Stomach (tissue), 9 donors: Measurements from ENCODE around the gene RBM39. TPM values are rescaled to one million over a fixed set of nuclear protein-coding genes. Genes with fewer than 3 reads are reported as not detected.

Experiments used
- DNase-seq, 2 donors: peaks; one replicate each; pipeline versions ENCODE4 v3.0.0 to v3.0.0-alpha.2; 2013 to 2019
- H3K27ac ChIP-seq, 5 donors: fragments of 200-600 bp in 4 of 5; sonication (generic) in 4 of 5; one replicate each; pipeline ENCODE4 v1.5.1; 2013 to 2019; ENCODE audit warnings: mild to moderate bottlenecking in 1 of 5, moderate library complexity in 1 of 5
- H3K27me3 ChIP-seq, 3 donors: fragments of 200-600 bp; sonication (generic); one replicate each; pipeline ENCODE4 v1.5.1; 2017 to 2019; ENCODE audit warnings: mixed run types in 1 of 3
- H3K36me3 ChIP-seq, 4 donors: fragments of 200-600 bp; sonication (generic); 1 replicate in 3 of 4; 2 replicates in 1 of 4; pipeline ENCODE4 v1.5.1; 2016 to 2019
- H3K4me1 ChIP-seq, 4 donors: fragments of 200-600 bp; sonication (generic); one replicate each; pipeline ENCODE4 v1.5.1; 2016 to 2019
- H3K4me3 ChIP-seq, 4 donors: fragments of 200-600 bp; sonication (generic) in 3 of 4; one replicate each; pipeline ENCODE4 v1.5.1; 2016 to 2019; ENCODE audit warnings: mild to moderate bottlenecking in 1 of 4
- H3K9me3 ChIP-seq, 4 donors: fragments of 200-600 bp; sonication (generic); one replicate each; pipeline ENCODE4 v1.5.1; 2016 to 2019
- EP300 ChIP-seq: sonication (generic); formaldehyde crosslinking; IDR thresholded peaks from one replicate; pipeline ENCODE4 v1.6.1; 2017; ENCODE audit warnings: antibody characterized with exemption
- POLR2A ChIP-seq, 4 donors: fragments of 450-650 bp; IDR thresholded peaks; one replicate each; pipeline ENCODE4 v1.6.1; 2016; ENCODE audit warnings: antibody characterized with exemption in 4 of 4, control low read depth in 2 of 4, mild to moderate bottlenecking in 1 of 4, moderate library complexity in 1 of 4
- POLR2AphosphoS5 ChIP-seq, 3 donors: sonication (generic); formaldehyde crosslinking; IDR thresholded peaks; one replicate each; pipeline ENCODE4 v1.6.1; 2016; ENCODE audit warnings: antibody characterized with exemption in 3 of 3
- WGBS, 5 donors: extraction: QIAGEN DNeasy Blood & Tissue Kit in 3 of 5; methylation state at CpG; one replicate each; pipeline versions ENCODE4 v1.1.5 to v1.1.7; 2013 to 2018; 5-methylcytosine and 5-hydroxymethylcytosine counted together
- intact Hi-C: fragments of 100-400 bp; cut with DNase I; formaldehyde crosslinking; loops from one replicate; pipeline ENCODE4 v1.15.1; 2023; ENCODE audit warnings: low total_unique reads
- polyA plus RNA-seq, 3 donors: library from polyadenylated mRNA; stranded (reverse); fragments of 200-250 nt; gene quantifications; one replicate each; pipeline ENCODE4 v1.2.3, GENCODE V29; 2013
- total RNA-seq, 5 donors: library from RNA; depleted of rRNA; stranded (reverse); fragments of >200 nt; gene quantifications; one replicate each; pipeline versions ENCODE4 v1.1.0 to v1.2.3, GENCODE V29; 2014 to 2016
- TF ChIP-seq, protein P1 (sequence below), 7 experiments: fragments of 450-650 bp in 4 of 7; fragments of 200-600 bp in 3 of 7; sonication (generic) in 3 of 7; IDR thresholded peaks; one replicate each; pipeline ENCODE4 v1.5.1; 2016 to 2019; ENCODE audit warnings: antibody characterized with exemption in 7 of 7, control low read depth in 2 of 7, mild to moderate bottlenecking in 1 of 7
- donor health status: healthy with polysubstance abuse.
- donor health status: Bipolar disorder and iron deficiency.
- donor health status: healthy.

Gene RBM39
- total and polyA plus RNA-seq, 8 donors, result 93.3 to 770 (median 396) TPM

DNA sequence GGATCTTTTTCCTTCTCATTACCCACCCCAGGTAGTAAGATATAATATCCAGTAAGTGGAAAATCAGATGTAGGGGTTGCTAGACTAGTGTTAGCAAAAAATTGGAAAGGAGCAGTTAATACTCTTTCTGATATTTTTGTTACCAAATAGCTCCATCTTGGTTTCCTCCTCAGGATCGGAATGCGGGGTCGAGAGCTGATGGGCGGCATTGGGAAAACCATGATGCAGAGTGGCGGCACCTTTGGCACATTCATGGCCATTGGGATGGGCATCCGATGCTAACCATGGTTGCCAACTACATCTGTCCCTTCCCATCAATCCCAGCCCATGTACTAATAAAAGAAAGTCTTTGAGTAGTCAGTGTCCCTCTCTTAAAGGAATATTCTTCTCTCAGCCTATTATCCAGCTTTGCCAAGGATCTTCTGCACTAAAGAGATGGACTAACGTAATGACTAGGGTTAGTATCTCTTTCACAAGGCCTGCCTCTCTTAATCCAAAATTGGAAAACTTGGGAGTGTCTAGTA lies 41.4 kb downstream of the RBM39 start:
- no peaks in the 10 kb centered on the region for H3K27me3 ChIP-seq
- peaks cover 22 to 65% (median 44%) of the 10 kb centered on the region in 4 donors for H3K4me1 ChIP-seq
- peaks cover 31 to 59% (median 55%) of the 10 kb centered on the region in 4 donors for H3K36me3 ChIP-seq
- DNase-seq, result peak in 1 of 2 donors; percentile 18
- intact Hi-C loops, result no loop called here
- H3K4me3 ChIP-seq, result peak overlapping the region in 1 of 4 donors; percentile 85
- H3K9me3 ChIP-seq, result no peaks in the 10 kb centered on the region
- no peak for TF ChIP-seq POLR2AphosphoS5 (IDR thresholded peaks at IDR 0.05)
- no peak for TF ChIP-seq POLR2A (IDR thresholded peaks at IDR 0.05)
- TF ChIP-seq, protein P1, sequence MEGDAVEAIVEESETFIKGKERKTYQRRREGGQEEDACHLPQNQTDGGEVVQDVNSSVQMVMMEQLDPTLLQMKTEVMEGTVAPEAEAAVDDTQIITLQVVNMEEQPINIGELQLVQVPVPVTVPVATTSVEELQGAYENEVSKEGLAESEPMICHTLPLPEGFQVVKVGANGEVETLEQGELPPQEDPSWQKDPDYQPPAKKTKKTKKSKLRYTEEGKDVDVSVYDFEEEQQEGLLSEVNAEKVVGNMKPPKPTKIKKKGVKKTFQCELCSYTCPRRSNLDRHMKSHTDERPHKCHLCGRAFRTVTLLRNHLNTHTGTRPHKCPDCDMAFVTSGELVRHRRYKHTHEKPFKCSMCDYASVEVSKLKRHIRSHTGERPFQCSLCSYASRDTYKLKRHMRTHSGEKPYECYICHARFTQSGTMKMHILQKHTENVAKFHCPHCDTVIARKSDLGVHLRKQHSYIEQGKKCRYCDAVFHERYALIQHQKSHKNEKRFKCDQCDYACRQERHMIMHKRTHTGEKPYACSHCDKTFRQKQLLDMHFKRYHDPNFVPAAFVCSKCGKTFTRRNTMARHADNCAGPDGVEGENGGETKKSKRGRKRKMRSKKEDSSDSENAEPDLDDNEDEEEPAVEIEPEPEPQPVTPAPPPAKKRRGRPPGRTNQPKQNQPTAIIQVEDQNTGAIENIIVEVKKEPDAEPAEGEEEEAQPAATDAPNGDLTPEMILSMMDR (IDR thresholded peaks at IDR 0.05), result no peak
- no peak for TF ChIP-seq EP300
- 91 to 95% (median 93%) methylated on average over 7 of the region's 7 CpGs for WGBS, 5 donors
- H3K27ac ChIP-seq, result peak overlapping the region in 3 of 5 donors; percentile 91 to 94 (median 92)

DNA sequence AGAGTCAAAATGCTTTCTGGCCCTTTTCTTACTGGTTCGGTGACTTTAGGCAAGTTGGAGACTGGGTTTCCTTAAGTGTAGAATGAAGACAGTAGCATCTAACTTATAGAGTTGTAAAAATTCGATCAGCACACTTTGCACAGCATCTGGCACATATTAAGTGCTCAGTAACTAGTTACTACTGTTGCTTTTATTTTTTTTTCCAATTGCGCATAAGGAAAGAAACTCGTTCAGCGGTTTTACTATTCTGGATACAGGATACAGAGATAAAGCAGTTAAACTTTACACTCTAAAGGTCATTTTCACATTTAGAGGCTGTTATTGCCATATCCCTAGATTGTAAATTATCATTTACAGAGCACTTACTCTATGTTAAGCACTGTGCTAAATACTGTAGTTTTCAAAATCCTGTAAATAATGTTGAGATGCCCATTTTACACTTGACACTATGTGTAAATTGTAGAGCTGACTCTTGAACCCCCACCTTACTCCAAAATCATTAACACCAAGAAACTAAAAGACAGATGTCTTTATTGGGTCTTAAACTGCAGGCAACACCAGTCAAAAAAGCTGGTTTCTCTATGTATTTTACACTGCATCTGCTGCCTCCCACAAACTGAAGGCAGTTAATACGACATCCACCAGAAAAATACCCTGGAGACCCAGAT lies 42.0 kb downstream of the RBM39 start:
- intact Hi-C loops, result no loop called here
- DNase-seq, result no peak
- TF ChIP-seq POLR2AphosphoS5 (IDR thresholded peaks at IDR 0.05) (no peak), EP300 (no peak), POLR2A (IDR thresholded peaks at IDR 0.05) (no peak)
- TF ChIP-seq, protein P1 (IDR thresholded peaks at IDR 0.05), result no peak
- WGBS, 5 donors, result 12 to 18% (median 16%) methylated on average over 6 of the region's 6 CpGs
- H3K36me3 ChIP-seq, result peaks cover 30 to 59% (median 55%) of the 10 kb centered on the region in 4 donors
- H3K27me3 ChIP-seq, result no peaks in the 10 kb centered on the region
- H3K27ac ChIP-seq, result peak overlapping the region; percentile 80 to 95 (median 92)
- peaks cover 22 to 61% (median 41%) of the 10 kb centered on the region in 4 donors for H3K4me1 ChIP-seq
- no peaks in the 10 kb centered on the region for H3K9me3 ChIP-seq
- H3K4me3 ChIP-seq, result peak overlapping the region; percentile 85 to 93 (median 88)

DNA sequence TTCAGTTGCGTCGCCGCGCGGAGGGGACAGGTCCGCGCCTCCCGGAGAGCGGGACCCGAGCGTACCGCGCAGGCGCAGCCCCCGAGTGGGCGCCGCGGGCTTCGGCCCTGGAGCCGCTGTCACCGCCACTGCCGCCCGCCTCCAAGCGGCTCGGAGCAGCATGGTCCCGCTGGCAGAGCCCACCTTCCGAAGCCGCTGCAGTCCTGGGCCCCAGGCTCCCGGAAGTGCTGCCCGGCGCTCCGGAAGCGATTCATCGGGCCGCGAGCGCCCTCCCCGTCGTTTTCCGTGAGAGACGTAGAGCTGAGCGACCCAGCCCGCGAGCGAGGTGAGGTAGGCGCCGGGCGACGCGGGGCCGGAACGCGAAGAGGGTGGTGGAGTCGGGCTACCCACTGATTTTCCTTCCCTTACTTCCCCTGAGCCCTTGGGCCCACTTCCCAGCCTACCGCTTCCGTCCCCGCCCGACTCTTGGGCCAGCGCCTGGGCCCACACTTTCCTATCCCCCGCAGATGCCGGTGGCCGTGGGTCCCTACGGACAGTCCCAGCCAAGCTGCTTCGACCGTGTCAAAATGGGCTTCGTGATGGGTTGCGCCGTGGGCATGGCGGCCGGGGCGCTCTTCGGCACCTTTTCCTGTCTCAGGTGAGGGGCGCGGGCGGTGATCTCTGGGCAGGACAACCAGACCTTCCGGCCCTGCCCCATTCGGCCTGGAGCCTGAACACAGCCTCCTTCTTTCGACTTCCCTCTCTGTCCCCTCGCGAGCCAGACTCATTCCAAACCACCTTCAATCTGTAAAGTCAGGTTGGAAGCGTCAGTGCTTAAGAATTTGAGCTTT lies 42.7 kb downstream of the RBM39 start, which contains the start of the genes NFS1 and ROMO1:
TSS of gene NFS1 (minus strand) at position 226 of the 830 bp plus-strand sequence. CDS start at position 162, 64 bp downstream.
TSS of gene ROMO1 (plus strand) at position 279 of the 830 bp plus-strand sequence. CDS start at position 507, 228 bp downstream.
- H3K27ac ChIP-seq, result peak within 1 kb of the TSS; percentile 80 to 95 (median 92)
- 0 to 1% (median 0%) methylated on average over 33 to 81 of the region's 81 CpGs for WGBS, 5 donors
- TF ChIP-seq POLR2AphosphoS5 (IDR thresholded peaks at IDR 0.05), result peak; percentile 74 to 92 (median 83)
- TF ChIP-seq, protein P1 (IDR thresholded peaks at IDR 0.05), result peak in 1 of 7 experiments; percentile 40
- TF ChIP-seq EP300, result no peak
- peak in 1 of 4 donors; percentile 29 for TF ChIP-seq POLR2A (IDR thresholded peaks at IDR 0.05)
- intact Hi-C loops, result no loop called here
- peaks cover 23 to 59% (median 55%) of the 10 kb centered on the region in 4 donors for H3K36me3 ChIP-seq
- H3K4me1 ChIP-seq, result peaks cover 22 to 58% (median 38%) of the 10 kb centered on the region in 4 donors
- H3K9me3 ChIP-seq, result no peaks in the 10 kb centered on the region
- H3K27me3 ChIP-seq, result no peaks in the 10 kb centered on the region
- peak; percentile 86 to 96 for DNase-seq
- peak within 1 kb of the TSS; percentile 85 to 93 (median 88) for H3K4me3 ChIP-seq
